AG08395 (cell line): Measurements from ENCODE around the gene C11orf98.
"Not testable (repeated sequence)": the region's sequence is repeated elsewhere in the genome, so short reads cannot be mapped to it uniquely, and the experiment has no call there.

ENCODE experiments used
- DNase-seq: peaks from one replicate; pipeline ENCODE4 v3.0.0; 2012; ENCODE audit warnings: mixed read lengths, low spot score

C11orf98 gene

DNA sequence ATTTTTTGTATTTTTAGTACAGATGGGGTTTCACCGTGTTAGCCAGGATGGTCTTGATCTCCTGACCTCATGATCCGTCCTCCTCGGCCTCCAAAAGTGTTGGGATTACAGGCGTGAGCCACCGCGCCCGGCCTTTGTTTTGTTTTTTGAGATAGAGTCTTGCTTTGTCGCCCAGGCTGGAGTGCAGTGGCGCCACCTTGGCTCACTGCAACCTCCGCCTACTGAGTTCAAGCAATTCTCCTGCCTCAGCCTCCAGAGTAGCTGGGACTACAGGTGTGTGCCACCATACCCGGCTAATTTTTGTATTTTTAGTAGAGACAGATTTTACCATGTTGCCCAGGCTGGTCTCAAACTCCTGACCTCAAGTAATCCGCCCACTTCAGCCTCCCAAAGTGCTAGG is 14.7 kb downstream of the C11orf98 start:
- DNase-seq: not testable (repeated sequence)

DNA sequence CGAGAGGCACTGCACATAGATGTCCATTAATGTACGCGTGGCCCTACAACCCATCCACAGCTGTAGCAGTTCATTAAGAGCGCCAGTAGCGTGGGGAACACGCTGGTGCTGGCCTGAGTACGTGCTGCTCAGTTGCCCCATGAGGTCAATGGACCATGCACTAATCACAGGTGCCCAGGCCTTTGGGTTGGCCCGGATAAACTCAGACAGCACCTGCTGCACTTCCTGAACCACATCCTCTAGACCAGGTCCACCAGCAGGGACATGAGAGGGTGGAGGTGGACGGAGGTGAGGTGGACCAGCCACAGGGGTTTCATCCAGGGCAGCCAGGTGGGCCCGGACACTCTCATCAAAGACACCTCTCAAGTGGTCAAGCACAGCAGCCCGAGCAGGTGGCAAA is 15.5 kb downstream of the C11orf98 start:
- no peak for DNase-seq

DNA sequence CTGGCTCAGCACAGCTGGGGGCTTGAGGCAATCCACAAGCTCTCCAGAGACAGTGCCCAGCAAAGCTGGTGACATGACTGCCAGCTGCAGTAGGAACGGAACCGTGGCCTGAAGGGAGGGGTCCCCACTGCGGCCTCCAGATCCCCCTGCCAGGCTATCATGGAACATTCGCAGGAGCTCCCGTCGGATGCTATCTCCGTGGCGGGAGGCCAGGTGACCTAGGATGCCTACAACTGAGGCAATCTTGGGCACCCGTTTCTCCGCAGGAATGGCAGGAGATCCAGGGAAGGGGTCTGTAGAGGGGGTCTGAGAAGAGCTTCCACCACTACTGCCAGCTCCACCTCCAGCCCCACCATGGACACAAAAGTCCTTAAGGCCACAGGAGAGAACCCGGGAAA is 16.0 kb downstream of the C11orf98 start:
- no peak for DNase-seq

DNA sequence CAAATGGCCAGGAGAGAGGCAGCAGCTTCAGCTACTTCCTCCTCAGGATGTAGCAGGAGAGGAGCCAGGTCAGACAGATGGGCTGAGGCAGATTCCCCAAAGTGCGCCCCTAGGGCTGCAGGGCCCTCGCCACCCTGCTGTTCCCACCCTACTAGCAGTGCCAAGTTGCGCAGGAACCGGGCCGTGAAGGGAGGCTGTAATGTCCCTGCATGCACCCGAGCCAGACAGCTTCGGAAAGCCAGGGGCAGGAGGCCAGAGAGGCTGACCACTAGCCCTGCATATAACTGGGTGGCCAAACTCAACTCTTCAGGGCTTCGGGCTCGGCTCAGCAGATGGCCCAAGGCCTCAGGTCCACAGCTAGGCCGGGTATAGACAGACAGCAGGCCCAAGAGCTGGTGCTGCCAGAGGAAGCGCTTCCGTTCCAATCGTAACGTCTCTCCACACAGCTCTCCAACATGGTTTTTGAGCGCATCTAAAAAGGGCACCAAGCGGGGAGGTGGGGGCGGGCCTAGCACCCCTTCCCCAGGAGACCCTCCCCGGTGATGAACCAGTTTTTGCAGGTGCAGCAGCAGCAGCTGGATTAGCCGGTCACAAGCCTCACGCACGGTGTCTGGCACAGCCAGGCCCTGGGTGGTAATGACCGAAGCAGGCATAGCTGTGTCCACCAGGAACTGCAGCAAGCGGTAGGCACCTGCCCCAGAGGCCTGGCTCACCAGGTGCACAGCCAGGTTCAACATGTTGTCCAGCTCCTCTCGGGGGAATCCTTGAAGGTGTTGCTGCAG is 16.6 kb downstream of the C11orf98 start:
- DNase-seq: no peak

DNA sequence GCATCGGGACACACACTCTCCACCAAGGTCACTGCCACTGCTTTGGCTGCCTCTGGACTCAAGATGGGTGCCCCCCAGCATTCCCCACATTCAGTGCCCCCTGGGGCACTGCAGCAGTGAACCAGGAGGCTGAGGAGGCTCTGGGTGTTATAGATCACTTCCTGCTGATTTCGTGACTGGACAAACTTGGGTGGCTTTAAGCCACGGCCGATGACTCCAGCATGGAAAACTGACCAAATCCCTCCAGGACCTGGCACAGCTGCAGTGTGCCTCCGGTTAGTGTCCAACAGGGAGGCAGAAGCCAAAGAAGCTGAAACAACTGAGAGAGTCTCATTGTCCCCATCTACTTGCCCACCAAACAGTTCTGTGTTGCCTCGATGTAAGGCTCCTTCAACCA is 17.4 kb downstream of the C11orf98 start:
- peak; percentile 29 for DNase-seq

DNA sequence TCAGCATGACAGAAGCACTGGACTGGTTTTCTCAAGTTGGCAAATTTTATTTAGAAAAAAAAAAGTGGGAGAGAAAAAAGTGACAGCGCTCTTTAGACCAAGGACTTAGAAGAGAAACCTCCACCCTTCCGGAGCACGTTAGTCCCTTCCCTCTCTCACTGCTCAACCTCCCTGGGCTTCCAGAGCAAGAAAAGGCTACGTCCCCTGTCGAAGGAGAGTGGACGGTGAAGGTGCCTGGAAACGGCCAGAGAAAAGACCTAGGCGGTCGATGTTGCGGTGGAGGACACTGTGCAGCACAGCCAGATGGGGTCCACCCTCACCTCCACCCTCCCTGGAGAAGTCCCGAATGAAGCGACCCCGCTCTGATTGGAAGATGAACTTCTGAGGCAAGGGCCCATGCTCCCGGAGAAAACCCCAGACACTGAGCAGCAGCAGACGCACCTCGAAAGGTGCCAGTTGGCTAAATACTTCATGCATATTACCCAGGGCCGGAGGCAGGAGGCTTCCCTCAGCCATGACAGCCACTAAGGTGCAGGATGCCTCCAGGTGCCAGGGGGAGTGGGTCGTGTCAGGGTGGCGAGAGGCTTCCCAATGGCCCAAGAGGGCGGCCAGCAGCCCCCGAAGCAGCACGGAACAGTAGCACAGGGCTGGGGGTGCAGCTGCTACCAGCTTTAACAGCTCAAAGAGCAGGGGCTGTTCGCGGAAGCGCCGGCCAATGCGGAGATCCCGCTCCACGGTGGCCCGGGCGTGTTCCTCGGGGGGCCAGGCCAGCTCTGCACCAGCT is 18.0 kb downstream of the C11orf98 start:
- no peak for DNase-seq

DNA sequence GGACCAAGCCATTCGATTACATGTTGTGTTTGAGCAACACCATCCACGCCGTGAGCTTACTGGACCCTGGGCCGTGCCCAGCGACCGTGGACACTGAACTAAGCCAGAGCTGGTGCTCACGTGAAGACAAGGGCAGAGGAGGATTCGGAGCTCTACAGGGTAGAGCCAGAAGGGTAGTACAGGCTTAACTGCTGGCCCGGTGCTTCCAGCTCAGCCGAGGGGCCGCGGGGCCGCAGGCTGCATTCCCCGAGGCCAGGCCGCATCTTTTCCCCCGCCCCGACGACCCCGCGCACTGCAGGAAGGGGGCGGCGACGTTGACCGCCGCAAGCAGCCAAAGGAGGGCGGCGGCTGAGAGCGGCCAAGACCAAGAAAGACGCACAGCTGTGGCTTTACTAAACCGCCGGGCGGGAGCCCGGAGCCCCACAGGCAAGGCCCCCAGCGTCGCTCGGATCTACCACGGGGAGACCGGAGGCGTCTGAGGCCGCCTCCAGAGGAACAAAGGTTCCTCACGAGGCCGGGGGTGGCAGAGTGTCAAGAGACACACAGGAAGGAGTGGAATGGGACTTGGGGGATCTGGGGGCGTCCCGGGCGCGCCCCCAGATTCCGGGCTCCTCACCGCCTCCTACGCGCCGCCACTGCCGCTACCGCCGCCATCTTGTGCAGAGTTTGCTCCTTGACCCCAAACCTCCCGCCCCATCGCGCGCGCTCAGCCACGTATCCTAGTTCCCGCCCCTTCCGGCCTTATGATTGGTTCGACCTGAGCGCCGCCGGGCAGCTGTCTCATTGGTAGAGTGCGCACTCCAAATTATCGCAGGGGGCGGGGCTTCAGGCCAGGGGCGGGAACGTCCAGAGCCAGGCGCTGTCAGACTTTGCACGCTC is 18.8 kb downstream of the C11orf98 start, which contains the start of gene GANAB:
TSS of gene GANAB (minus strand) at position 668 of the 879 bp plus-strand sequence. CDS start at position 654, 14 bp downstream.
- DNase-seq: peak; percentile 100

DNA sequence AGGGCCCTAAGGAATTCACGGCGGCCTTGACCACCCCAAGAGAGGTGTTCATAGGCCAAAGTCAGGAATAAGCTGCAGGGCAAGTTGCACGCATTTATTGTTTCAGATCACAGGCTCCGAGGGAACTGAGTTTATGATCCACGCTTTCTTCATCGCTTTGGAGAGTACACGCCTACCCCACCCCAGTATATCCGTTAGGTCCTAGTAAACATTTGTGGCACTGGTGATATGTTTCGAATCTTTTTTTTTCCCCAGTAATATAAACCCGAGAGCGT is 19.4 kb downstream of the C11orf98 start:
- DNase-seq: no peak

DNA sequence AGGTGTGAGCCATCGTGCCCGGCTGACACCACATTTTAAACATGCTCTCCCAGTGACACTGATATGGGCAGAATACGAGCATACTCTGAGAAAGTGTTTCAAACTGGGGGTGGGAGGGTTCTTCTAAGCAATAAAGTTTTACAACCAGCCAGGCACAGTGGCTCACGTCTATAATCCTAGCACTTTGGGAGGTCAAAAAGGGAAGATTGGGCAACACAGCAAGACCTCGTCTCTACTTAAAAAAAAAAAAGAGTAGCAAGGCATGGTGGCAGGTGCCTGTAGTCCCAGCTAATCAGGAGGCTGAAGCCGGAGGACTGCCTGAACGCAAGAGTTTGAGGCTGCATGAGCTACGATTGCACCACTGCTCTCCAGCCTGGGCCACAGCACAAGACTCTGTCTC is 20.8 kb downstream of the C11orf98 start:
- DNase-seq: no peak

DNA sequence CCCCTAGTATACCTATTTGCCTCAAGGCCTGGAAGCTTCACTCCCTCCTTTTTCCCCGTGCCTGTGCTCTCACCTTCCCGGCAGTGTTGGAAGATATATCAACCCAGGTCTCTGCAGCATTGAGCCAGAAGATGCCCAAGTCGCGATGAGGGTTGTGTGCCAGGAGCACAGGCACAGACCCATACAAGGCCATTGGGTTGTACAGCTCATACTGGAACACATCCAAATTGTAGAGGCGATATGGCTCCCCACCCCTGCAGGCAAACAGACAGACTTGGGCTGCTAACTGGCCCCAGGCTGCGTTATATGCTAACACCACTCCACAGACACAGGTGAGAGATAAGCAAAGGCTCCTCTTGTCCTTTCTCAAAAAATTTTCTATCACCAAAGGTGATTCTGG is 32.5 kb downstream of the C11orf98 start:
- no peak for DNase-seq

DNA sequence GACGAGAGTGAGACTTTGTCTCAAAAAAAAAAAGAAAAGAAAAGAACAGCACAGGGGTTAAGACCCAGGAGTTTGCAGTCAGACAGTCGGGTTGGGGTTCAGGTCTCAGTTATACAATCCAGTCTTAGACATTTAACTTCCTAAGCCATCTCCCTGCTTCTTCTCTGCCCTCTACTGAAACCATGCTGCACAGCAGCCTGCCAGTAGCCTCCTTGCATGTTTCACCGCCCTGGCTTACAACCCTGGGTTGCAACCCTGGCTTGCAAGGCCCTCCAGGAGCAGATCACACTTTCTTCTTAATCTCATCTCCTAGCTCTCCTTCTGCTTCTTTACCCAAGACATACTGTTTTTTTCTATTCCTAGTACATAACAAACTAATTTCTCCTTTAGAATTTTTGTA is 37.3 kb downstream of the C11orf98 start:
- no peak for DNase-seq

DNA sequence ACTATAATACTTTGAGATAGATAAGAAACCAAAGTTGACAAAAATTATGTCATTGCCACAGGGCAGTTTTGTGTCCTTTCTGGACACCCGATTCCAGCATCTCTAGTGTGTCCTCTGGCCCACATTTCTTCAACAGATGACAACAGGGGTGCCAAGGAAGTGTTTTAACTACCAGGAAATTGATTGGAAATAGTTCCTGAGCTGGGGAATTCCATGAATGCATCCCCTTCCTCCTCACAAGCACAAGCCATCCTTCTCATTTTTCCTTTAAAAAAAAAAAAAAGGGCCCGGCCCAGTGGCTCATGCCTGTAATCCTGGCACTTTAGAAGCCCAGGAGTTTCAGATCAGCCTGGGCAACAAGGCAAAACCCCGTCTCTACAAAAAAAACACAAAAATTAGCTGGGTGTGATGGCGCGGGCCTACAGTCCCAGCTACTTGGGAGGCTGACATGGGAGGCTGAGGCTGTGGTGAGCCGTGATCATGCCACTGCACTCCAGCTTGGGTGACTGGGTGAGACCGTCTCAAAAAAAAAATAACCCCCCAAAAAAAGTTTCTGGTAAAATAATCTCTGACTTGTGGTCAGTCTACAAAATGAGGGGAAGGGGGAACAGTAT is 42.4 kb downstream of the C11orf98 start:
- no peak for DNase-seq

DNA sequence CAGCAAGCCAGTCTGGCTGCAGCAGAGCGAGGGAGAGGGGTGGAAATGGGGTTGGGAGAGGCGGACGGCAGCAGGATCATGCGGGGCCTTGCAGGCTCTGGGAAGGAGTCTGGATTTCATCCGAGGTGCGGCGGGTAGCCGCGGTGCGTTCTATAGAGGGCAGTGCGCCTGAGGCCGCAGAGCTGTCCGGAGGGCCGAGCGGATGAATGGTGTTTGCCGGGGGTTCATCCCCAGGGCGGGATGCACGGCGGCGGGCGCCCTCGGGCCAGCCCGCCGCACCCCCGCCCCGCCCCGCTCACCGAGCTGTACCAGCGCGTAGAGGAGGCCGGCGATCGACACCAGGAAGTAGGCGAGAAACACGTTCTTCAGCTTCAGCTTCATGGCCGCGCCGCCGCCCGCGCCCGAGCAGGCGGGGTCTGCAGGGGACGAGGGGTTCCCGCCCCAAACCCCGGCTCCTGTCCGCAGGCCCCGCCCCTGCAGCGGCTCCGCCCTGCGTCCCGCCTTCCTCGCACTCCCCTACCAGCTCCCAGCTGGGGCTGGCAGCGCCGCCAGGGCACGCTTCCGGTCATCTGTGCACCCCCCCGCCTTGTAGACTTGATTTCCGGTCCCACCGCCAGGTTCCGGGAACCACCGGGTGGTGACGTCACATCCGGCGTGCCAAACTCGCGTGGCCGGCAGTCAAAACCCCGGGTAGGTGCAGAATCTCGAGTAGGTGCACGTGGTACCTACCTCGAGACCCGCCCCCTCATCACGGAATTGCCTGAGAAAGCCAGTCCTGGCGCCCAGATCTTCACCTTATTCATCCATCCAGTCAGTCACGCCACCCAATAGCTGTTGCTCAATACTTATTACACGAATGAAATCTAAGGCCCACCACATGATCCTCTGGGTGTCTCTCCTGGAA is 43.2 kb downstream of the C11orf98 start, which contains the start of gene B3GAT3:
TSS of gene B3GAT3 (minus strand) at position 420 of the 904 bp plus-strand sequence. CDS start at position 381, 39 bp downstream.
- peak; percentile 99 for DNase-seq

DNA sequence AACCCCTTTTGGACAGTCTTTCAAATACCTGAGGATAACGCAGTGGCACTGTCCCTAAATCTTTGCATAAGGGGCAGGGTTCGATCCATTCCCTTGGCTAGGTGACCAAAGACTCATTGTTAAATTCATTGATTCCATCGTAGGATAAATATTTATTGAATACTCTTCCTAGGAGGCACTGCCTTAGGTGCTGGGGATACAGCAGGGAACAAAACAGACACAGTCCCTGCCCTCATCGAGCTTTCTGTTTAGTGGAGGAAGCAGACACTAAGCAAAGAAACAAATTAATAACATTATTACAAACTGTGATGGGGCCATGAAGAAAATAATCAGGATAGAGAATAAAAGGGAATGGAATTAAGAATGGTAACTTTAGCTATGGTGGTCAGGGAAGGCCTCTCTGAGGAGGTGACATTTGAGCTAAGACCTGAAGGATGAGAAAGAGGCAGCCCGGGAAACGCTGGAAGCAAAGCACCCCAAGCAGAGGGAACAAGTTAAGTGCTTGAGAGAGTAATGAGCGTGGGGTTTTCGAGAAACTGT is 43.9 kb downstream of the C11orf98 start:
- DNase-seq: no peak

DNA sequence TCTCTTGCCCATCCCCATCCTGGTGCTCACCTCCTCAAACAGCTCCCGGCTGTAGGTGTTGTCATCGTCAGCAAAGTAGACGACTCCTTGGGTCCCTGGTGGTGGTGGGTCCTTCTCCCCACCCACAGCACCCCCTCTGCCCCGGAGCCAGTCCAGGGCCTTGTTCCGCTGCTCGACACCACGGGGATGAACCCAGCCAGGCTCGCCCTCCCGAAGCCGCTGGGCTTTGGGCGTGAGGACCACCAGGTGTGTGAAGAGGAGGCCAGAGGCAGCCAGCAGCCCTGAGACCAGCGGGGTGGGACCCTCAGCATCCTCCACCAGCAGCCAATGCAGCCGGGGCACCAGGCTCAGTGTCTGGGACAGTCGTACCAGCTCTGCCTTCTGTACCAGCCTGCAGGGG is 48.1 kb downstream of the C11orf98 start:
- not testable (repeated sequence) for DNase-seq

DNA sequence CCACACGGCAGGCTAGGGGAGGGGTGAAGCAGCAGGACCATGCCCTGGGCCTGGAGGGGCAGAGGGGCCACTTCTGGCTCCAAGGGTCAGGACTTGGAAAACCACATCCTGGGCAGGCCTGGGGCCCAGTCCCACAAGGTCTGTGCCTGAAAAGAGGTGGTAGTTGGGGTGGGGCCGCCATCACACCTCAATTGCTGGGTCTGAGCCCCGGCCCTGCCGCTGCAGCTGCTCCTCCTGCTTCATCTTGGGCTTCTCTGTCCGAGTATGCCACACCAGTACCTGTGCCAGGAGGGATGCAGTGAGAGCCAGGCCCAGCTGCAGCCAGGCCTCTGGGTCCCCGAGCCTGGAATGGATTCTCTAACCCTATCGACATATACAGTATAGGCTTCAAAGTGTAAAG is 49.5 kb downstream of the C11orf98 start:
- DNase-seq: no peak

DNA sequence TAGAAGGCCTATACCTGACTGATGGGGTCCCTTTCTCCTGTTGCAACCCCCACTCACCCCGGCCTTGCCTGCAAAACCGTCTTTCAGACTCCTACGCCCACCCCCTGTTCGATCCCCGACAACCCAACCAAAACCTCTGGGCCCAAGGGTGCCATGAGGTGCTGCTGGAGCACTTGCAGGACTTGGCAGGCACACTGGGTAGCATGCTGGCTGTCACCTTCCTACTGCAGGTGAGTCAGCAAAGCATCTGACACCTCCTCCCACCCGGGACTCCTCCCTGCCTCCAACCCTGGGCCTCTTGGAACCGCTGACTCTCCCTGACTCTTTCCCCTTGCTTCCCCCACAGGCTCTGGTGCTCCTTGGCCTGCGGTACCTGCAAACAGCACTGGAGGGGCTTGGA is 50.7 kb downstream of the C11orf98 start:
- no peak for DNase-seq

DNA sequence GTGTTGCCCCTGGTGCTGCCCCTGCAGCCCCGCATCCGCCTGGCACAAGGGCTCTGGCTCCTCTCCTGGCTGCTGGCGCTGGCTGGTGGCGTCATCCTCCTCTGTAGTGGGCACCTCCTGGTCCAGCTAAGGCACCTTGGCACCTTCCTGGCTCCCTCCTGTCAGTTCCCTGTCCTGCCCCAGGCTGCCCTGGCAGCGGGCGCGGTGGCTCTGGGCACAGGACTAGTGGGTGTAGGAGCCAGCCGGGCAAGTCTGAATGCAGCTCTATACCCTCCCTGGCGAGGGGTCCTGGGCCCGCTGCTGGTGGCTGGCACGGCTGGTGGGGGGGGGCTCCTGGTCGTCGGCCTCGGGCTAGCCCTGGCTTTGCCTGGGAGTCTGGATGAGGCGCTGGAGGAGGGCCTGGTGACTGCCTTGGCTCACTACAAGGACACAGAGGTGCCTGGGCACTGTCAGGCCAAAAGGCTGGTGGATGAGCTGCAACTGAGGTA is 51.7 kb downstream of the C11orf98 start:
- no peak for DNase-seq
